Nephron (organoid): ENCODE data around the gene NR2E1.
A peak's percentile ranks its signal among the peaks of the same experiment; 100 is the strongest.

Experiments used
- H3K27ac Mint-ChIP-seq, 3 experiments: 2 replicates each; pipeline ENCODE4 v1.8.0; 2020; ENCODE audit warnings: mixed read lengths in 3 of 3, mild to moderate bottlenecking in 2 of 3, moderate library complexity in 1 of 3
- H3K27me3 Mint-ChIP-seq: 2 replicates; pipeline ENCODE4 v1.8.0; 2021; ENCODE audit warnings: low read depth, mild to moderate bottlenecking, moderate library complexity, mixed read lengths
- H3K36me3 Mint-ChIP-seq: 2 replicates; pipeline ENCODE4 v1.8.0; 2020; ENCODE audit warnings: low read depth, mixed read lengths
- H3K4me1 Mint-ChIP-seq: 2 replicates; pipeline ENCODE4 v1.8.0; 2020; ENCODE audit warnings: mixed read lengths
- H3K4me3 Mint-ChIP-seq, 3 experiments: 2 replicates each; pipeline ENCODE4 v1.8.0; 2020; ENCODE audit warnings: mild to moderate bottlenecking in 3 of 3, mixed read lengths in 3 of 3, moderate library complexity in 2 of 3
- H3K9me3 Mint-ChIP-seq: 2 replicates; pipeline ENCODE4 v1.8.0; 2020; ENCODE audit warnings: mixed read lengths
- TF ChIP-seq, protein P1 (sequence below), 3 experiments: fragments of 200-600 bp; sonication (generic); IDR thresholded peaks; one replicate each; pipeline ENCODE4 v1.5.0; 2021; ENCODE audit warnings: antibody characterized with exemption in 3 of 3; ENCODE audit not compliant: unreplicated experiment in 3 of 3

Gene NR2E1

DNA sequence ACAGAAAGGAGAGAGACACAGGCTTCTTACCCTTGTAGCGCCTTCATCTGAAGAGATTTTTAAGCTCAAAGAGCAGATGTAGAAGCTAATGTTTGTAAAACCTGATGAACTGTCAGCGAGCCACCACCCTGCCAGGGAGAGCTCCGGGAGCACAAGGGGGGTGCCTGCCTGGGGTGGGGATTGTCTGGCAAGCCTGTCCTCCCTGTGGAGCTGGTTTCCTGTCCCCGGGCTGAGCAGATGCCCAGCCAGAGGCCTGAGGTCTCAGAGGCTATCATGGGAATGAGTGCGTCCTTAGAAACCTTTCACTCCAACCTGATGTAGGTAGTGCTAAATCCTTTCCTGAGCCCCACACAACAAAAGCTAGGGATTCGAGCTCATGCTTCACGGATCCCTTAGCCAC, 41.9 kb upstream of the NR2E1 start:
- H3K4me3 Mint-ChIP-seq = no peak overlapping the region
- H3K27me3 Mint-ChIP-seq = peaks cover 100% of the 10 kb centered on the region
- peaks cover 3% of the 10 kb centered on the region for H3K9me3 Mint-ChIP-seq
- TF ChIP-seq, protein P1, sequence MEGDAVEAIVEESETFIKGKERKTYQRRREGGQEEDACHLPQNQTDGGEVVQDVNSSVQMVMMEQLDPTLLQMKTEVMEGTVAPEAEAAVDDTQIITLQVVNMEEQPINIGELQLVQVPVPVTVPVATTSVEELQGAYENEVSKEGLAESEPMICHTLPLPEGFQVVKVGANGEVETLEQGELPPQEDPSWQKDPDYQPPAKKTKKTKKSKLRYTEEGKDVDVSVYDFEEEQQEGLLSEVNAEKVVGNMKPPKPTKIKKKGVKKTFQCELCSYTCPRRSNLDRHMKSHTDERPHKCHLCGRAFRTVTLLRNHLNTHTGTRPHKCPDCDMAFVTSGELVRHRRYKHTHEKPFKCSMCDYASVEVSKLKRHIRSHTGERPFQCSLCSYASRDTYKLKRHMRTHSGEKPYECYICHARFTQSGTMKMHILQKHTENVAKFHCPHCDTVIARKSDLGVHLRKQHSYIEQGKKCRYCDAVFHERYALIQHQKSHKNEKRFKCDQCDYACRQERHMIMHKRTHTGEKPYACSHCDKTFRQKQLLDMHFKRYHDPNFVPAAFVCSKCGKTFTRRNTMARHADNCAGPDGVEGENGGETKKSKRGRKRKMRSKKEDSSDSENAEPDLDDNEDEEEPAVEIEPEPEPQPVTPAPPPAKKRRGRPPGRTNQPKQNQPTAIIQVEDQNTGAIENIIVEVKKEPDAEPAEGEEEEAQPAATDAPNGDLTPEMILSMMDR (IDR thresholded peaks at IDR 0.05; ENCODE audit: unreplicated experiment in 3 of 3) = no peak
- no peaks in the 10 kb centered on the region for H3K36me3 Mint-ChIP-seq
- peaks cover 3% of the 10 kb centered on the region for H3K4me1 Mint-ChIP-seq
- H3K27ac Mint-ChIP-seq = no peak overlapping the region

DNA sequence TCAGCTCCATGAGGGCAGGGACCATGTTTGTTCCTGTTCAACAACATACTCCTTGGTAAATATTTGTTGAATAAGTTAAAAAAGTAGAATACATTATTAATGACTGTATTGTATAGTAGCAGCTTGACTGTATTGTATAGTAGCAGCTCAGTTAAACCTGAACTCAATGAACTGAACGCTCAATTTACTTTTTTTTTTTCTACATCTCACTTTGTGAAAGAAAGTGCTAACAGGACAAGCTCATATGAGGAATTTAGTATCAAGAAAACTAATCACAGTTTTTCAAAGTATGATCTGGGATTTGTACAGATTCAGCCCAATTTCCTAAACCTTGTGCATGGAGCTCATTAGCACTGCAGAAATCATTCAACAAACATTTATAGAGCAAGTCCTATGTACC, 38.8 kb upstream of the NR2E1 start:
- H3K9me3 Mint-ChIP-seq = no peaks in the 10 kb centered on the region
- H3K4me1 Mint-ChIP-seq = no peaks in the 10 kb centered on the region
- no peak overlapping the region for H3K4me3 Mint-ChIP-seq
- no peaks in the 10 kb centered on the region for H3K36me3 Mint-ChIP-seq
- H3K27ac Mint-ChIP-seq = no peak overlapping the region
- TF ChIP-seq, protein P1 (IDR thresholded peaks at IDR 0.05; ENCODE audit: unreplicated experiment in 3 of 3) = no peak
- H3K27me3 Mint-ChIP-seq = peaks cover 100% of the 10 kb centered on the region

DNA sequence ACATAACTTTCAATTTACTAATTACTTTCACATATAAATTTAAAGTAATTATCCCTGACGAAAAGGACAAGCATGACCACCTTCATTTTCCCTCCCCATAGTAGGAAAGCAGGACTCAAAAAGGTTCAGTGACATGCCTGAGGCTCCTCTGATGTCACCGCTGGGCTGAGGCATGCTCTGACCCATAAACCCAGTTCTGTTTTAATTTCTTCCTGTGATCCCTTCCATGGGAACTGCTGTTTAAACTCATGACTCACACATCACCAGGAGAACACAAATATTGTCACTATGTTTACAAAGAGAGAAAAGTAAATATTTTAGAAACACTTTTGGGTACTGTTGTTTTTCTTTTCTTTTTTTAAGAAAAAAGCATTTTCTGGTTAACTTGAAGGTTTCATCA, 38.0 kb upstream of the NR2E1 start:
- Mint-ChIP-seq H3K27me3 (peaks cover 100% of the 10 kb centered on the region), H3K36me3 (no peaks in the 10 kb centered on the region), H3K9me3 (no peaks in the 10 kb centered on the region), H3K27ac (no peak overlapping the region), H3K4me1 (no peaks in the 10 kb centered on the region), H3K4me3 (no peak overlapping the region)
- TF ChIP-seq, protein P1 (IDR thresholded peaks at IDR 0.05; ENCODE audit: unreplicated experiment in 3 of 3) = no peak

DNA sequence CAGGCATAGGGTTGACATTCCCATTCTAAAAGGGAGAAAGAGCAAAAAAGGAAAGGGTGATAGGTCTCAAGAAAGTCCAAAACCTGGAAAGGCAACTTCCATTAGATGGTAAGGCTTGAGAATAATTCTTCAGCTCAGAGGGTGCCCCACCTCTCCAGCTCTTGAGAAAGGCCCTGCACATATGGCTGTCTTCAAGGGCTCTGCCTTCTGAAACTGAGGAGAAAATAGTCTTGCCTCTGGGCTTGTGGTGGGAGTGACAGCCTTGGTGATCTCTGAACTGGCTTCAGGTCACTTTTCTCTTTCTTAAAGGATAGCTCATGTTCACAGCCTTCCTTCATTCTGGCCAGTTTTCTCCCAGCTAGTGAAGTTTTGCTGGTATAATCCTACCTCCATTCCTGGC, 35.6 kb upstream of the NR2E1 start:
- Mint-ChIP-seq H3K27me3 (peaks cover 98% of the 10 kb centered on the region), H3K36me3 (no peaks in the 10 kb centered on the region), H3K4me3 (no peak overlapping the region), H3K27ac (no peak overlapping the region), H3K4me1 (peaks cover 13% of the 10 kb centered on the region), H3K9me3 (no peaks in the 10 kb centered on the region)
- TF ChIP-seq, protein P1 (IDR thresholded peaks at IDR 0.05; ENCODE audit: unreplicated experiment in 3 of 3) = no peak

DNA sequence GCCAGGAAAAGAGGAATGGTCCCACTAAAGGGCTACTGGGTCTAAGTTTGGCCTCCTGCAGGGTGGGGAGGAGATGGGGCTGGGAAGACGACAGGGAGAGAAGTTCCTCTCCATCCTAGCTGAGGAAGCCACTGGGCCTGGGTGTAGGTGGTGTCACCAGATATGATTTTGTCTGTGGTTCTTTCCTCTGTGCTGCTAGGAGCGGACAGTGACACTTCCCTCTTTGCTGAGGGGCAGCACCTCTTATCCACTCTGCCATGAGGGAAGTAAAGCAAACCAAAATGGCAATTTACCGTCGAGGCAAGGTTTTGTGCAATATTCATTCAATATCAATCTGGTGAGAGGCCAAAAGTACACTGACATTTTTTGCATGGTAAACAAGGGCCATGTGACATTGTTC, 33.0 kb upstream of the NR2E1 start:
- TF ChIP-seq, protein P1 (IDR thresholded peaks at IDR 0.05; ENCODE audit: unreplicated experiment in 3 of 3) = no peak
- H3K4me3 Mint-ChIP-seq = peak overlapping the region in 2 of 3 experiments; percentile 25 to 83
- H3K9me3 Mint-ChIP-seq = no peaks in the 10 kb centered on the region
- no peak overlapping the region for H3K27ac Mint-ChIP-seq
- no peaks in the 10 kb centered on the region for H3K36me3 Mint-ChIP-seq
- H3K4me1 Mint-ChIP-seq = peaks cover 13% of the 10 kb centered on the region
- H3K27me3 Mint-ChIP-seq = peaks cover 97% of the 10 kb centered on the region

DNA sequence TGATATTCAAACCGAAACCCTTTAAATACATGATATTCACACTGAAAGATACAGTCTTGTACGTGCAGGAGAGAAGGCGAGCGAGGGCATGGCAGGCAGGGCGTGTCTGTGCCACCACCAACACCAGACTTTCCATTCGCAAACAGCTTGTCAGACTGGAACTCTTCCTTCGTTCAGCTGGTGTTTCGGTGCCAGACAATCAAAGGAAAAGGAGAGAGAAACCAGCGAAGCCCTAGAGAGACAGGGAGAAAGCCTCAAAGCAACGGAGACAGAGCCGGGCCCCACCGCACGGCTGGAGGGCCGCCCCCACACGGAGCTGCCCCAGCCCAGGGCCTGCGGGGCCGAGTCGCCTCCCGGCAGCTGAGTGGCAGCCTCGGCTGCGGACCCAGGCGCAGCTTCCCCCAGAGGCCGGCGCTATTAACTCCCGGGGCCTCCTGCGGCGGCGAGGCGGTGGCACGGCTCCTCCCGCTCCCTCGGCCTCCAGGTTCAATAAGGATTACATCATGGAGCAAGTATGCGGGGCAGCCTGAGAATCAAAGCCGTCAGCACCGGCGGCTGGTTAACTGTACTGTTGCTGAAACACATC, 32.1 kb upstream of the NR2E1 start:
- H3K27ac Mint-ChIP-seq = peak overlapping the region; percentile 30 to 76 (median 58)
- peaks cover 13% of the 10 kb centered on the region for H3K4me1 Mint-ChIP-seq
- TF ChIP-seq, protein P1 (IDR thresholded peaks at IDR 0.05; ENCODE audit: unreplicated experiment in 3 of 3) = no peak
- H3K9me3 Mint-ChIP-seq = no peaks in the 10 kb centered on the region
- H3K27me3 Mint-ChIP-seq = peaks cover 97% of the 10 kb centered on the region
- peak overlapping the region; percentile 81 to 84 (median 83) for H3K4me3 Mint-ChIP-seq
- H3K36me3 Mint-ChIP-seq = no peaks in the 10 kb centered on the region
